GM18870 (cell line): ENCODE results near the gene SERPINC1.
"Not testable (repeated sequence)": the region's sequence is repeated elsewhere in the genome, so short reads cannot be mapped to it uniquely, and the experiment has no call there.

Source experiments
- ATAC-seq: cut with Tn5 transposase; IDR thresholded peaks from one replicate; pipeline ENCODE4 v1.9.1; 2021; ENCODE audit warnings: moderate library complexity; ENCODE audit not compliant: unreplicated experiment

SERPINC1 gene

GRCh38 chr1:173917149-173917548 is at the start of gene SERPINC1:
SERPINC1 (minus strand) TSS chr1:173917327; CDS start chr1:173917259, 68 bp downstream.
- ATAC-seq: no peak

DNA sequence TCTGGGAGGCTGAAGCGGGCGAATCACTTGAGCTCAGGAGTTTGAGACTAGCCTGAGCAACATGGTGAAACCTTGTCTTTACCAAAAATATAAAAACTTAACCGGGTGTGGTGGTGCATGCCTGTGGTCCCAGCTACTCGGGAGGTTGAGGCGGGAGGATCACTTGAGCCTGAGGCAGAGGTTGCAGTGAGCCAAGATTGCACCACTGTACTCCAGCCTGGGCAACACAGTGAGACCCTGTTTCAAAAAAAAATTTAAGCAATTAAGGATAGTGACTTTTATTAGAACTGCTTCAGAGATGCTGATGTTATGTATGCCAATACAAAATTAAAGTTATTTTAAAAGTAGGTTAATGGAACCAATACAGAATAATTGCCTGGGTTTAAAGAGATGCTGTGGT is 48.8 kb upstream of the SERPINC1 start:
- ATAC-seq: not testable (repeated sequence)

DNA sequence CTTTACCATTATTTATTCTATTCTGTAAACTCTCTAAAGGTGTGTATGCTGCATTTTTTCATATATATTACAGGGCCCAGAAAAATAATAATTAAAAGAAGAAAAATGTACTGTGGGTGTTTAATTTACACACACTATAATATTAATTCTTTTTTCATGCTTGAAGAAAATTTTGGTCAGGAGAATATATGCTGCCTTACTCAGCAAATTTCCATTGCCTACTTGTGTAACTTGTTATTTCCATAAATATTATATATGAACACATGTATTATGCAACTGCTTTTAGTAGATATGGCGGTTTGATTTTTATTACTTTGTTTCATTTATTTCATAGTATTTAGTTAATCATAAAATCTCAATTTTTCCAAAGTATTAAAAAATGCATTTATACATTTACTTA is 46.4 kb upstream of the SERPINC1 start:
- ATAC-seq: no peak

DNA sequence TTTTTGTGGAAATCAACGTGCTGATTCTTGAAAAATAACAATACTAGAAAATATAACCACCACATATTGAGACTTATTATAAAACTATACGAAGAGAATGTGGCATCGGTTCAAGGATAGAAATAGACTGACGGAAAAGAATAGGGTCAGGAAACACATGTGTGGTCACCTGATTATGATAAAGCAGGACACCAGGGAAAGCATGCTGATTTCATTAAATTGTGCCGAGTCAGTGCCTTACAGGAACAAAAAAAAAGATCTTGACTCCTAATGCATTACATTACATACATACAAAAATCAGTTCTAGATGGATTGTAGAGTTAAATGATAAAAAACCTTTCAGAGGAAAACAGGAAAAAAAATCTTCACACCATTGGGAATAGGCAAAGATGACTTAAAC is 43.5 kb upstream of the SERPINC1 start:
- ATAC-seq: no peak

DNA sequence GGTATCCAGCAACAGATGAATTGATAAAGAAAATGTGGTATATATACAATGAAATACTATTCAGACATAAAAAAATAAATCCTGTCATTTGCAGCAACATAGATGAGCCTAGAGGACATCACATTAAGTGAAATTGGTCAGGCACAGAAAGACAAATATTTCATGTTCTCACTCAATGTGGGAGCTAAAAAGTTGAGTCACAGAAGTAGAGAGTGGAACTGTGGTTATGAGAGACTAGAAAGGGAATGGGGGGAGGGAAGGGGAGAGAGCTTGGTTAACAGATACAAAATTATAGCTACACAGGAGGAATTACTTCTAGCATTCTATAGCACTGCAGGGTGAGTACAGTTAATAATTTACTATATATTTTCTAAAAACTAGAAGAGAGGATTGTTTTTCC is 37.1 kb upstream of the SERPINC1 start:
- ATAC-seq: no peak

- ATAC-seq: no peak
Measured at GRCh38 chr1:173948594-173948993, 31.5 kb upstream of the SERPINC1 start.

DNA sequence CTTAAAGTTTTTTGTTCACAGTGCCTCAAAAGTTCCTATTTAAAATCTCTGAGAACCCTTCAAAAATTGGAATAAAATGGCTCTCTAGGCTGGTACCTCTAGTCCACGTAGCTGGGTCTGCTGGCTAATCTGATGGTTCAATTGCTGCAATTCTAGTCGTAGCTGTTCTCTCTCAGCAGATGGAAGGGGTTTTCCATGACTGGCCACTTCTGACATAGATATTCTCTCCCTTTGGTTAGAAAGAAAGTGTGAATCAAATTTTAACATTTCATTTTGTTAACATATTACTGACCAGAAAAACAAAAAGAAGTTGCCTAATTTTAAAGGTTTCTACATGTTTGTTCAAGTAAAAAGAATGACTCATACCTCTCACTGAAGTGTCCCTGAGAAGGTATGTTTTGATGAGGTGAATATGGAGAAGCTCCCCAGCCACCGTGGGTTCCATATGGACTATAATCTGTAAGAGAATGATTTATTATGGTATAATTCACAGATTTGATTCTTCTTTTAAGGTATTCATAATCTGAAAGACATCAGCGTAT is 29.3 kb upstream of the SERPINC1 start:
- ATAC-seq: no peak

DNA sequence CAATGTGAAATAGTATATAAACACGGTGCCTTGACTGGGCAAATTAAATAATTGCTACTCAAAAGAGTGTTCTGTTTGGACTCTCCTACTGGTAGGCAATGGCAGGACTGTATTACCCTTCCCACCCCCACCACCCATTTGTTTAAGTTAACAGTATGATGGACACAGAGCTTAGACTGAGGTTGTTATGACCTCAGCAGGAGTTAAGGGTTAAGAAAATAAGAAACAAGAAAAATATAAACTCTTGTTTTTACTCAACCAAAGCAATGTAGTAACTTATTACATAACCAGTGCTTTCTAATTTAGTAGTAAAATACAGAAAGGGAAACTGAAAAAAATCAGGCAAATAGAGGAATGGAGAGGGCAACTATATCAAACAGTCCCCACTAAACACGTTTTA is 19.9 kb upstream of the SERPINC1 start:
- no peak for ATAC-seq

DNA sequence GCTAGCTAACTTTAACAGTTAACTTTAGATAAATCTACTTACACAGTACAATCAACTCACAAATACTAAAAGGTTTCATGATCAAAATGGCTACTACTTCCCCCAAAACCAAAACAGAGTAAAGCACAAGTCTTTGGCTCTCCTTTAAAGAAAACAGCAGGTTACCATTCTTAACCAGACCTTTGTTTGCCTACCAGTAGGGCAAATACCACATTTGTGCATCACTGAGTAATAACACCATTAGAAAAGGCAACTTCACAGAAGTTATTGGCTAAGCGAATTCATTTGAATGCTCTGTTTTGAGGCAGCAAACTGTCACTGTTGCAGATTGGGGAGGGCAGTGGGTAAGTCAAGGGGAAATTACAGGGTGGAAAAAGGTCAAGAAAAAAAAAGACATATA is 17.3 kb upstream of the SERPINC1 start:
- no peak for ATAC-seq

DNA sequence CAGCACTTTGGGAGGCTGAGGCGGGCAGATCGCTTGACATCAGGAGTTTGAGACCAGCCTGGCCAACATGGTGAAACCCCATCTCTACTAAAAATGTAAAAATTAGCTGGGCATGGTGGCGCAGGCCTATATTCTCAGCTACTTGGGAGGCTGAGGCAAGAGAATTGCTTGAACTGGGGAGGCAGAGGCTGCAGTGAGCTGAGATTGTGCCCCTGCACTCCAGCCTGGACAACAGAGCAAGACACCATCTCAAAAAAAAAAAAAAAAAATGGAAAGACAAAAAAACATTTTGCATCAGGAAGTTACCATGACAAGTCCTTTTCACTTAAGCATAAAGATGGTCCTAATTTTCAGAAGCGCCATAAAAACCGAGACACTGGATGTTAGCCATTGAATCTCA is 13.4 kb upstream of the SERPINC1 start:
- not testable (repeated sequence) for ATAC-seq

GRCh38 chr1:173925306-173926242 is 8.4 kb upstream of the SERPINC1 start:
- ATAC-seq: no peak

DNA sequence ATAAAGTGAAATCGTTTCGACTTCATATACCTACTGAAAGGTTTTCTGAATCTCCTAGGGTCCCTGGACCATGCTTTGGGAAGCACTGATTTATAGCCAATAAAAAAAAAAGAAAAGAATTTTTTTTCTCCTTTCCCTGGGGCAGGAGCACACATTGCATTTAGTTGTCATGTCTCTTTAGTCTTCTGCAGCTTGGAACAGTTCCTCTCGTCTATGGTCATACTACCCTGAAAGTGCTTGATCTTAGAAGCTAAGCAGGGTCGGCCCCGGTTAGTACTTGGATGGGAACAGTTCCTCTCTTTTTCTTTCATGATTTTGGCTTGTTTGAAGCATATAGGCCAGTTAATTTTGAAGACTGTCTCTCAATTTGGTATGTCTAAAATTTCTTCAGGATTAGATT is 3.7 kb upstream of the SERPINC1 start:
- no peak for ATAC-seq

- no peak for ATAC-seq
Measured at GRCh38 chr1:173917635-173918493, 737 bp upstream of the SERPINC1 start.

GRCh38 chr1:173916667-173917066 is 460 bp downstream of the SERPINC1 start:
- no peak for ATAC-seq

GRCh38 chr1:173915596-173915995 is 1.5 kb downstream of the SERPINC1 start:
- no peak for ATAC-seq

DNA sequence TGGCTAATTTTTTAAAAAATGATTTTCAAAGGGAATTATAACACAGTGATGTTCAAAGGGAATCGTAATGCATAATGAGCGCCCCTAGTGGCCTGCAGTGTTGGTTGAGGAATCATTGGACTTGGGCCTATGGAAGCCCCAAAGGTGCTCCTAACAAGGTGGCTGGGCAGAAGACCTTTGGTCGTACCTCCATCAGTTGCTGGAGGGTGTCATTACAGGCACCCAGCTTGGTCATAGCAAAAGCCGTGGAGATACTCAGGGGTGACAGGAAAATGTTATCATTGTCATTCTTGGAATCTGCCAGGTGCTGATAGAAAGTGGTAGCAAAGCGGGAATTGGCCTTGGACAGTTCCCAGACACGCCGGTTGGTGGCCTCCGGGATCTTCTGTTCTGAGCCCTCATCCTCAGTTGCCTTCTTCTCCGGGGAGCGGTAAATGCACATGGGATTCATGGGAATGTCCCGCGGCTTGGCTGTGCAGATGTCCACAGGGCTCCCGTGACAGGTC is 2.7 kb downstream of the SERPINC1 start:
- no peak for ATAC-seq

DNA sequence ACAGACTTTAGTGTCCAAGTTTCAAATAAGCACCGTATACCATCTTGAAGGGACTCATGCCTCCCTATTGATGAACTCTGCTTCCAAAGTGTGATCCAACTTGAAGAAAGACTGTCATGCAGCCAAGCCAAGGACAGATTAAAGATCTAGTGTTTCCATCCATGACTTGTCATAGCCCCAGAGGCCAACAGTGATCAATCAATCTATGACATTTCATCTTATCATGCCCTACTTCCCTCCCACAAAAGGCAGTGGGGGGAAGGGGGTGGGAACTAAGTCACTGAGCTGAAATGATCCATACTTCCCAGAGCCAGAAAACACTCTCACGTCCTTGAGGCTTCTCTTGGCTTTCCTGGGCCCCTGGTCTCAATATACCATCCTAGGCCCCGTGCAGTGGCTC is 4.0 kb downstream of the SERPINC1 start:
- no peak for ATAC-seq

DNA sequence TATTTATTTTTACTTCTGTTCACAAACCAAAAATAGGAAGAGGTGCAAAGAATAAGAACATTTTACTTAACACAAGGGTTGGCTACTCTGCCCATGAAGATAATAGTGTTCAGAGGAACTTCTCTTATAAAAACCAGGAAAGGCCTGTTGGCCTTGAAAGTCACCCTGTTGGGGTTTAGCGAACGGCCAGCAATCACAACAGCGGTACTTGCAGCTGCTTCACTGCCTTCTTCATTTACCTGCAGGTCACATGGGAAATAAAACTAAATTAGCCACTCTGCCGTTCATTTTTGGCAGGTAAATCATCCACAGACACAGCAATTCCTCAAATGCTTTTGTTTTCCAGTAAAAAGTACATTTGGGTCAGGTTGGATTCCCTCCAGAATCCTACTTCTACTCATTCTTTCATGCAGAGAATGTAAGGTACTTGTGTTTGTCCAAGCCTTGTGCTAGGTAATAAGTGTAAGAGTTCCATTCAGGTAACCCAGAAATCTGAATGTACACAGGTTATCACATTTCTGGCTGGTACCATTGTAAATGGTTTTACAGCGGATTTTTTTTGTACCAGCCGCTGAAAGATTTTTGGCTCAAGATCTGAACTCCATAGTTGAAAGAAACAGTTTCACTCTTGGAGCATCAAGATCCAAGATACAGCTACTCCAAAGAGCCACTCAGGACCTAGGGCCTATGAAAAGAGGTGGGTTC is 13.1 kb downstream of the SERPINC1 start:
- no peak for ATAC-seq

DNA sequence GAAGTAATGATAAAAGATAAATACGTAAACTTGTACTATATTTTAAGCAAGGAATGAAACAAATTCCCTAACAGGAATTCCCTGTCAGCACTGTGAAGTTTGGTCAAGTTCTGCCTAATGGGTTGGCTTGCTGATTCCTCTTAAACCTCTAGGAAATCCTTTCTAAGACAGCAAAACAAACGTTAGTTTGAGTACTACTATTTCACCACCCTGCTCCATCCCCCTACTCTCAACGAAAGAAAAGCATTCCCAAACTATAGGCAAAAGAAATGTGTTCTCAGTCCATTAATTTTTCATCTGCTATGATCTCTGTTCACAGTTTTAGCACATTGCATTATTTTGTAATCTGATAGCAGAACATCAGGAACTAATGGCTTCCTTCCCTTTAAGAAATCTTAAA is 16.1 kb downstream of the SERPINC1 start:
- no peak for ATAC-seq

GRCh38 chr1:173900427-173900826 is 16.7 kb downstream of the SERPINC1 start:
- no peak for ATAC-seq

DNA sequence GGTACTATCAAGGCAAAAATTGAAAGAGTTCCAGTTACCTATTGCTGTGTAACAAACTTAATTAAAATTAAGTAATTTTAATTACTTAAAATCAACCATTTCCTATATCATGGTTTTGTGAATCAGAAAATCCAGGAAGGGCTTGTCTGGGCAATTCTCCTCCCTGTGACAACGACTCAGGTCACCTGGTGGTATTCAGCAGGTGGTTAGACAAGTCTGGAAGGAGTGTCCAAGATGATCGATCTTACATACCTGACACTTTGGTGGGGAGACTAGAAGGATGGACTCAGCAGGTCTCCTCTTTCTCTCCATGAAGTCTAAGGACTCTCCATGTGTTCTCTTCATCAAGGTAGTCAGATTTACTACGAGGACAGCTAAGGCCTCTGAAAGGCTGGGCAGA is 22.9 kb downstream of the SERPINC1 start:
- ATAC-seq: no peak
